GM12875 (cell line): Measurements from ENCODE around the gene TMEM43.

Experiments
- H3K4me3 ChIP-seq: one replicate; pipeline ENCODE4 v1.5.1; 2011; ENCODE audit warnings: low read depth, low read length, control low read depth
- TF ChIP-seq, protein P1 (sequence below): IDR thresholded peaks from 2 replicates; pipeline ENCODE4 v1.5.1; 2011; ENCODE audit warnings: low read depth, mild to moderate bottlenecking, control low read depth, inconsistent platforms, low read length, moderate library complexity, borderline replicate concordance; ENCODE audit not compliant: insufficient read depth

TMEM43 gene

DNA sequence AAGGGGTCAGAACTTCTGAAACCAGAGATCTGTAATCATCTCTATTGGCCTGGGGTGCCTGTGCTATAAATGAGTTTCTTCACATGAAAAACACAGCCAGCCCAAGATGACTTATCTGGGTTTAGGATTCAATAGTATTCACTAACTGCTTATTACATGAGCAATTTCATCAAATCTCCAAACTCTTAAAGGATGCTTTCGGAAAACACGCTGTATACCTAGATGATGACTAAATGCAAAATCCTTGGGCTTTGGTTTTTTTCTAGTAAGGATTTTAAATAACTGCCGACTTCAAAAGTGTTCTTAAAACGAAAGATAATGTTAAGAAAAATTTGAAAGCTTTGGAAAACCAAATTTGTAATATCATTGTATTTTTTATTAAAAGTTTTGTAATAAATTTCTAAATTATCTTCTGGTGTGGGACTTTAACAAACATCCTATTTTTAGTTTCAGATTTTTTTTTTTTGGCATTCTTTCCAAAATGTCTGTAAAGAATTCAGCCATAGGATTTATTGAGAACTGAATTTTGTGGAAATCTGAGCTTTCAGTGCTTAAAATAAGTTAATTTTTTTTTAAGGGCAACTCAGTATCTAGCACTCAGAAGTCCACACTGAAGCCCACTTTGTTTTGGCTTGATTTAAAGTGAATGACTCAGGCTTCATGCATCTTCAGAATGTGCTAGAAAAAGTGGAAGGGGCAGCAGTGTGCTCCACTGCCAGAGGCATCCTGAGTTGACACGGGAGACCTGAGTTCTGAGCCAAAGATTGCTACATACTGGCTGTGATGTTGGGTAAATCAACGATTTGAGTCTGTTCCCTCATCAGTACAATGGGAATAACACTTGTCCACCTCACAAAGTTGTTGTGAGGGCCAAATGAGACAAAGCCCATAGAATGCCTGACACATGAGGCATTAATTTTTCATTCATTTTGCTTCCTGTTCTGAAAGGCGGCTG, 18.7 kb downstream of the TMEM43 start:
- no peak overlapping the region for H3K4me3 ChIP-seq
- TF ChIP-seq, protein P1, sequence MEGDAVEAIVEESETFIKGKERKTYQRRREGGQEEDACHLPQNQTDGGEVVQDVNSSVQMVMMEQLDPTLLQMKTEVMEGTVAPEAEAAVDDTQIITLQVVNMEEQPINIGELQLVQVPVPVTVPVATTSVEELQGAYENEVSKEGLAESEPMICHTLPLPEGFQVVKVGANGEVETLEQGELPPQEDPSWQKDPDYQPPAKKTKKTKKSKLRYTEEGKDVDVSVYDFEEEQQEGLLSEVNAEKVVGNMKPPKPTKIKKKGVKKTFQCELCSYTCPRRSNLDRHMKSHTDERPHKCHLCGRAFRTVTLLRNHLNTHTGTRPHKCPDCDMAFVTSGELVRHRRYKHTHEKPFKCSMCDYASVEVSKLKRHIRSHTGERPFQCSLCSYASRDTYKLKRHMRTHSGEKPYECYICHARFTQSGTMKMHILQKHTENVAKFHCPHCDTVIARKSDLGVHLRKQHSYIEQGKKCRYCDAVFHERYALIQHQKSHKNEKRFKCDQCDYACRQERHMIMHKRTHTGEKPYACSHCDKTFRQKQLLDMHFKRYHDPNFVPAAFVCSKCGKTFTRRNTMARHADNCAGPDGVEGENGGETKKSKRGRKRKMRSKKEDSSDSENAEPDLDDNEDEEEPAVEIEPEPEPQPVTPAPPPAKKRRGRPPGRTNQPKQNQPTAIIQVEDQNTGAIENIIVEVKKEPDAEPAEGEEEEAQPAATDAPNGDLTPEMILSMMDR: no peak

DNA sequence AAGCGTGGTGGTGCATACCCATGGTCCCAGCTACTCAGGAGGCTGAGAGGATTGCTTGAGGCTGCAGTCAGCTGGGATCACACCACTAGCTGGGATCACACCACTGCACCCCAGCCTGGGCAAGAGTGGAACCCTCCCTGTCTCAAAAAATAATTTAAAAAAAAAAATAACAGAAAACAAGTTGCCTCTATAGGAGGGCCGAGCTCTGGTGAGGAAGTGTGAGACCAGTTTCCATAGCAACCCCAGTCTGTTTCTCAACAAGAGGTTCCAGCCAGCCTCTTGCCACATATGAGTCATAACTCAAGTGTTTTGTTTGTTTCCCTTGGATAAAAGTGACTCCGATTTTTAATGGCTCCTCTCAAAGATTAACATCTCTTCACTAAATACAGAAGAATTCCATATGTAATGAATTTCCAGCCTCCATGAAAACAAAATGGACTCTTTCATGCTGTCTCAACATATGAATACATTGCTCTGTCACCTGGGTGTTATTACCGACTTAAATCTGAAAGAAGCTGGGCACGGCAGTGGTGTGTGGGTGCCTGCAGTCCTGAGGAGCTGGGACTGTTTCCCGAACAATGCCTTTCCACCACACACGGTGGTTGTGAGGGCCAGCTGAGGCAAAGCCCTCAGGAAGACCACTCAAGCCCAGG, 19.7 kb downstream of the TMEM43 start:
- H3K4me3 ChIP-seq: no peak overlapping the region
- TF ChIP-seq, protein P1: no peak

DNA sequence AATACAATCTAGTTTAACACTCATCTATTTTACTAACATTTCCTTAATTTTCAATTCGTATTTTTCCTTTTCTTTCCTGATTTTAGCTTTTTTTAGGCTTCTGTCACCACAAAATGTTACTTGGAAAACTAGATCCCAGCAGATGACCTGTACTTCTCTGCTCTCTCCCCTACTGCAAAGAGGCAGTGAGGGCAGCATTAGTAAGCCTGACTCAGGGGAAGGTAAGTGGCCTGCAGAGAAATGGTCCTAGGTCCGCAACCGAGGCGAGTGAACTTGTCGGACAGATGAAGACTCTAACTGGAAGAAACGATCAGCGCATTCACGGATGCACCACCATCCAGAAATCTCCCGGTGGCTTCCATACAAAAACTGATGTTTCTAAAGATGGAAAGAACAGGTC, 20.4 kb downstream of the TMEM43 start:
- H3K4me3 ChIP-seq: no peak overlapping the region
- TF ChIP-seq, protein P1: no peak

DNA sequence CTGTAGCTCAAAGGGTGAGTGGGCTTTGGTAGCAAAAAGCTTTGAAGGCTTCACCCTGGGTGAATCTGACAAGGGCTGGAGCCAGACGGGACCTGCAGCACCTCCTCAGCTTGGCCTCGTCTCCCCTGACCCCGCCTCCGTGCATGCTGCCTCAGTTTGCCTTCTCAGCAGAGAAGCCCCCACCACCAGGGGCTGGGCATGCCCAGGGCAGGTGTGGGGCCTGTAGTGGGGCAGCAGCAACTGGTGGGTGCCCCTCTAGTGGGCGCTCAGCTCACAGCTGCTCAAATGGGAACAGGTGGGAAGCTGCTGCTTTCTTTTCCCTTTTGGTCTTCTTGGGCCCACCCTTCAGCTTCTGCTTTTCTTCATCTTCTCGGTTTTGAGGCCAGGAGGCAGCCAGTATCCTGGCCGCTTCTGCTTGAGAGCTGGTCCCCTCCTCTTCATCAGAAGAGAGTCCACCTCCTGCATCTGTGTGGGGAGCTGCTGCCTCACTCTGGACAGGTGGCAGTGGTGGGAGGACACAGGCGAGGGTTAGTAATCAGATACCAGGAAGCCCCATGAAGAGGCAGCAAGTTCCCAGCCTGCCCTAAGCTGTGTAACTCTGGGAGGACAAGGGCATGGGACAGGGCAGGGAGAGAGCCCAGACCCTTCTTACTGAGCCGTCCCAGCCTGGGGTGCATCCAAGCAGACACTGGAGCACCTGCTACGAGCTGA, 21.0 kb downstream of the TMEM43 start:
- H3K4me3 ChIP-seq: no peak overlapping the region
- TF ChIP-seq, protein P1: no peak

DNA sequence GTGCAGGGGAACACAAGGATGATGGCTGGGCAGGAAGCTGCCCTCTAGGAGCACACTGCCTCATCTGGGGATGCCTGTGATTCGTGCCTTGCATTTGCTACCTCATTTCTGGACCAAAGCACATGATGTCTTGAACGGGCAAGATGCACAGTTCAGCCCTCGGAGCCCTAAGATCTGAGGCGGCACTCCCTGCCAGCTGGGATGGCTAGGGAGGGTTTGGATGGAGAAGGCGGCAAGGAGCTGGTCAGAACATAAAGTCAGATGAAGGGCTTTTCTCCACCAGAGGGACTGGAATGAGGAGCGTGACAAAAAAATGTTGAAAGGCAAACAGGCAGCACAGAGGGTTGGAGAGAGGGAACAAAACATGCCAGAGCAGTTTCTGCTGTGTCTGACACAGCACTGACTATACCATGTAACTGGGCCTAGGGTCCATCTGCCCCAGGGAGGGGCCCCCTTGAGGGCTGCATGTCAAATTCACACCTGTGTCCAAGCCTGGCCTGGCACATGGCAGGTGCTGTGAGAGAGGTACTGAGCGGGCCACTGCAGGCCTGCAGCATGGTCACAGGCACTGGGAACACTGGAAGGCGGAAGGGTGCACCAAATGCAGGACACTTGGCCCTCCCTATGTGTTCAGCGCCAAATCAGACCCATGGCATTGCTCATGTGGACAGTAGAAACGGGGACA, 21.7 kb downstream of the TMEM43 start:
- TF ChIP-seq, protein P1: no peak
- H3K4me3 ChIP-seq: no peak overlapping the region

DNA sequence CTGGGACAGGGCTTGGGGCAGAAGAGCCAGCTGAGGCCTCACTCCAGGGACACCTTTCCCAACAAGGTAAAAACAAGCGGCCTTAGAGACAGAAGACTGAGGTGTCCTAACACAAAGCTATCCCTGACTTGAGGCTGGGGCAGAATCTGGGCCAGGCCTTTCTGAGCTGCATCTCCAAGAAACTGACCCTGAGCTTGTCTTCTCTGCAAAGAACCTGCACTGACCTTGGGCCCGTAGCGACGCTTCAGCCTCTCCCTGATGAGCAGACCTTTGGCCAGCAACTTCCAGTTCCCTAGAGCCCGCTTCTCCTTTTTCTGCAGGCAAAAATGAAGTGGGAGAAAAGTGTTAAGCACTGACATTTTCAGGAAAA, 22.2 kb downstream of the TMEM43 start:
- TF ChIP-seq, protein P1: no peak
- H3K4me3 ChIP-seq: no peak overlapping the region
